ENCODE data around the gene PA2G4. TPM values are rescaled to one million over a fixed set of nuclear protein-coding genes. Genes with fewer than 3 reads are reported as not detected.
"Not testable (repeated sequence)": the region's sequence is repeated elsewhere in the genome, so short reads cannot be mapped to it uniquely, and the experiment has no call there.

Gene PA2G4
- polyA plus RNA-seq, 1 donor from 2014 or later = 112 TPM

GRCh38 chr12:56150563-56150962, 46.2 kb downstream of the PA2G4 start:
- no peaks in the 10 kb centered on the region for H3K9me3 Mint-ChIP-seq
- H3K4me3 Mint-ChIP-seq = peak overlapping the region in 2 of 4 donors; percentile 41 to 87
- no peaks in the 10 kb centered on the region for H3K36me3 Mint-ChIP-seq
- peaks cover 9 to 25% (median 14%) of the 10 kb centered on the region in 3 donors for H3K4me1 Mint-ChIP-seq
- peak overlapping the region; percentile 67 to 87 (median 86) for H3K27ac Mint-ChIP-seq
- H3K27me3 Mint-ChIP-seq = no peaks in the 10 kb centered on the region

- peak overlapping the region; percentile 87 to 96 (median 91) for H3K27ac Mint-ChIP-seq
- no peaks in the 10 kb centered on the region for H3K36me3 Mint-ChIP-seq
- H3K4me1 Mint-ChIP-seq = peaks cover 9 to 26% (median 14%) of the 10 kb centered on the region in 3 donors
- peak overlapping the region; percentile 87 to 97 (median 94) for H3K4me3 Mint-ChIP-seq
- no peaks in the 10 kb centered on the region for H3K27me3 Mint-ChIP-seq
- H3K9me3 Mint-ChIP-seq = no peaks in the 10 kb centered on the region
Measured at GRCh38 chr12:56151672-56152131, 47.3 kb downstream of the PA2G4 start.

GRCh38 chr12:56152132-56152755, 47.9 kb downstream of the PA2G4 start, which contains the start of gene MYL6B:
MYL6B (plus strand) TSS chr12:56152587; CDS start chr12:56153919, 1,332 bp downstream.
- Mint-ChIP-seq H3K36me3 (no peaks in the 10 kb centered on the region), H3K4me1 (peaks cover 9 to 26% (median 12%) of the 10 kb centered on the region in 3 donors), H3K9me3 (no peaks in the 10 kb centered on the region), H3K27ac (peak within 1 kb of the TSS; percentile 87 to 96 (median 91)), H3K27me3 (no peaks in the 10 kb centered on the region), H3K4me3 (peak within 1 kb of the TSS; percentile 87 to 97 (median 94))

- Mint-ChIP-seq H3K9me3 (no peaks in the 10 kb centered on the region), H3K4me1 (peaks cover 9 to 28% (median 15%) of the 10 kb centered on the region in 3 donors)
Measured at GRCh38 chr12:56152756-56153677, 48.7 kb downstream of the PA2G4 start.

GRCh38 chr12:56153678-56154065, 49.3 kb downstream of the PA2G4 start:
- H3K4me1 Mint-ChIP-seq = peaks cover 9 to 29% (median 15%) of the 10 kb centered on the region in 3 donors

More at GRCh38 chr12:56152756-56153677, 48.7 kb downstream of the PA2G4 start:
- Mint-ChIP-seq H3K36me3 (no peaks in the 10 kb centered on the region), H3K4me3 (peak overlapping the region; percentile 87 to 97 (median 94)), H3K27me3 (no peaks in the 10 kb centered on the region), H3K27ac (peak overlapping the region in 2 of 3 donors; percentile 87 to 91)

GRCh38 chr12:56154246-56154771, 50.0 kb downstream of the PA2G4 start:
- no peaks in the 10 kb centered on the region for H3K36me3 Mint-ChIP-seq
- peaks cover 14 to 33% (median 20%) of the 10 kb centered on the region in 3 donors for H3K4me1 Mint-ChIP-seq
- peak overlapping the region in 2 of 3 donors; percentile 73 to 83 for H3K27ac Mint-ChIP-seq
- no peaks in the 10 kb centered on the region for H3K9me3 Mint-ChIP-seq
- peak overlapping the region in 2 of 4 donors; percentile 10 to 79 for H3K4me3 Mint-ChIP-seq
- H3K27me3 Mint-ChIP-seq = no peaks in the 10 kb centered on the region

More at GRCh38 chr12:56153678-56154065, 49.3 kb downstream of the PA2G4 start:
- H3K36me3 Mint-ChIP-seq = no peaks in the 10 kb centered on the region
- H3K4me3 Mint-ChIP-seq = peak overlapping the region in 3 of 4 donors; percentile 30 to 97 (median 87)
- peak overlapping the region in 1 of 3 donors; percentile 12 for H3K27ac Mint-ChIP-seq
- no peaks in the 10 kb centered on the region for H3K9me3 Mint-ChIP-seq
- no peaks in the 10 kb centered on the region for H3K27me3 Mint-ChIP-seq

- Mint-ChIP-seq H3K36me3 (no peaks in the 10 kb centered on the region), H3K4me3 (peak overlapping the region in 1 of 4 donors; percentile 79), H3K4me1 (peaks cover 14 to 37% (median 25%) of the 10 kb centered on the region in 3 donors), H3K27ac (peak overlapping the region in 2 of 3 donors; percentile 73 to 83), H3K27me3 (no peaks in the 10 kb centered on the region), H3K9me3 (no peaks in the 10 kb centered on the region)
Measured at GRCh38 chr12:56154818-56155217, 50.5 kb downstream of the PA2G4 start.

GRCh38 chr12:56155256-56155845, 51.0 kb downstream of the PA2G4 start:
- Mint-ChIP-seq H3K4me3 (peak overlapping the region; percentile 52 to 79 (median 64)), H3K4me1 (peaks cover 19 to 42% (median 31%) of the 10 kb centered on the region in 3 donors), H3K27me3 (no peaks in the 10 kb centered on the region), H3K9me3 (no peaks in the 10 kb centered on the region), H3K36me3 (peaks cover 2% of the 10 kb centered on the region), H3K27ac (peak overlapping the region in 2 of 3 donors; percentile 53 to 73)

- peak overlapping the region; percentile 47 to 97 (median 64) for H3K27ac Mint-ChIP-seq
- H3K4me3 Mint-ChIP-seq = peak overlapping the region; percentile 79 to 100 (median 99)
- H3K4me1 Mint-ChIP-seq = peaks cover 23 to 41% (median 31%) of the 10 kb centered on the region in 3 donors
- not testable (repeated sequence) for H3K36me3 Mint-ChIP-seq, H3K9me3 Mint-ChIP-seq, H3K27me3 Mint-ChIP-seq
Measured at GRCh38 chr12:56156464-56157200, 52.3 kb downstream of the PA2G4 start.

- H3K4me1 Mint-ChIP-seq = peaks cover 18 to 35% (median 30%) of the 10 kb centered on the region in 3 donors
- H3K36me3 Mint-ChIP-seq = peaks cover 4% of the 10 kb centered on the region
- H3K4me3 Mint-ChIP-seq = peak overlapping the region; percentile 79 to 100 (median 99)
- no peaks in the 10 kb centered on the region for H3K27me3 Mint-ChIP-seq
- H3K9me3 Mint-ChIP-seq = no peaks in the 10 kb centered on the region
- peak overlapping the region; percentile 64 to 99 (median 97) for H3K27ac Mint-ChIP-seq
Measured at GRCh38 chr12:56157201-56158028, 53.1 kb downstream of the PA2G4 start.

- Mint-ChIP-seq H3K27me3 (no peaks in the 10 kb centered on the region), H3K4me1 (peaks cover 18 to 29% (median 27%) of the 10 kb centered on the region in 3 donors), H3K27ac (peak within 1 kb of the TSS; percentile 64 to 99 (median 97)), H3K36me3 (peaks cover 4% of the 10 kb centered on the region), H3K9me3 (no peaks in the 10 kb centered on the region), H3K4me3 (peak within 1 kb of the TSS; percentile 79 to 100 (median 99))
Measured at GRCh38 chr12:56158029-56158925, 53.9 kb downstream of the PA2G4 start, which contains the start of gene MYL6. MYL6 (plus strand) TSS chr12:56158359; CDS start chr12:56158402, 43 bp downstream.

GRCh38 chr12:56158926-56159461, 54.6 kb downstream of the PA2G4 start:
- Mint-ChIP-seq H3K27me3 (no peaks in the 10 kb centered on the region), H3K4me1 (peaks cover 18 to 28% (median 27%) of the 10 kb centered on the region in 3 donors), H3K9me3 (no peaks in the 10 kb centered on the region), H3K36me3 (peaks cover 4% of the 10 kb centered on the region), H3K4me3 (peak overlapping the region; percentile 79 to 100 (median 99)), H3K27ac (peak overlapping the region; percentile 64 to 99 (median 97))

Data from IgD-negative memory B cell (primary cell).